WTC11 (cell line): ENCODE data around the gene PPM1M.

Source experiments
- CREB1 ChIP-seq: sonication (generic); formaldehyde crosslinking; IDR thresholded peaks from 2 replicates; pipeline ENCODE4 v1.8.0; 2023; ENCODE audit warnings: mild to moderate bottlenecking, missing genetic modification reagents
- EMX1 ChIP-seq: fragments of 250-450 bp; sonication (Bioruptor Pico); IDR thresholded peaks from 2 replicates; pipeline ENCODE4 v1.8.0; 2021; ENCODE audit warnings: mild to moderate bottlenecking
- FOXP1 ChIP-seq: sonication (generic); formaldehyde crosslinking; IDR thresholded peaks from 2 replicates; pipeline ENCODE4 v1.8.0; 2022; ENCODE audit warnings: missing genetic modification reagents, mild to moderate bottlenecking, moderate library complexity, borderline replicate concordance
- GTF2I ChIP-seq: fragments of 250-450 bp; sonication (Bioruptor Pico); conservative IDR thresholded peaks from 2 replicates; pipeline ENCODE4 v1.4.0; 2021; ENCODE audit warnings: mild to moderate bottlenecking
- JUN ChIP-seq: sonication (generic); formaldehyde crosslinking; IDR thresholded peaks from 2 replicates; pipeline ENCODE4 v1.8.0; 2023; ENCODE audit warnings: mild to moderate bottlenecking, missing genetic modification reagents
- TCF7 ChIP-seq: sonication (generic); formaldehyde crosslinking; IDR thresholded peaks from 2 replicates; pipeline ENCODE4 v1.8.0; 2022; ENCODE audit warnings: mild to moderate bottlenecking, low read depth, missing genetic modification reagents, moderate library complexity
- TF ChIP-seq, protein P1 (sequence below): fragments of 200-600 bp; IDR thresholded peaks from 2 replicates; pipeline ENCODE4 v1.8.0; 2022; ENCODE audit warnings: antibody characterized with exemption
- TF ChIP-seq, protein P2 (sequence below): sonication (generic); formaldehyde crosslinking; IDR thresholded peaks from 2 replicates; pipeline ENCODE4 v1.8.0; 2023; ENCODE audit warnings: mild to moderate bottlenecking, missing genetic modification reagents
- TF ChIP-seq, protein P3 (sequence below): sonication (generic); formaldehyde crosslinking; IDR thresholded peaks from 2 replicates; pipeline ENCODE4 v1.8.1; 2023; ENCODE audit warnings: mild to moderate bottlenecking, missing genetic modification reagents, moderate library complexity
- TF ChIP-seq, protein P4 (sequence below): sonication (generic); formaldehyde crosslinking; IDR thresholded peaks from 2 replicates; pipeline ENCODE4 v1.8.0; 2022; ENCODE audit warnings: mild to moderate bottlenecking, missing genetic modification reagents
- TF ChIP-seq, protein P5 (sequence below): sonication (generic); formaldehyde crosslinking; IDR thresholded peaks from 2 replicates; pipeline ENCODE4 v1.8.0; 2022; ENCODE audit warnings: mild to moderate bottlenecking, missing genetic modification reagents
- TF ChIP-seq, protein P6 (sequence below): fragments of 250-450 bp; sonication (Bioruptor Pico); conservative IDR thresholded peaks from 2 replicates; pipeline ENCODE4 v1.9.0; 2021; ENCODE audit warnings: mild to moderate bottlenecking
- TF ChIP-seq, protein P7 (sequence below): sonication (generic); formaldehyde crosslinking; IDR thresholded peaks from 2 replicates; pipeline ENCODE4 v1.8.0; 2022; ENCODE audit warnings: mild to moderate bottlenecking, missing genetic modification reagents

DNA sequence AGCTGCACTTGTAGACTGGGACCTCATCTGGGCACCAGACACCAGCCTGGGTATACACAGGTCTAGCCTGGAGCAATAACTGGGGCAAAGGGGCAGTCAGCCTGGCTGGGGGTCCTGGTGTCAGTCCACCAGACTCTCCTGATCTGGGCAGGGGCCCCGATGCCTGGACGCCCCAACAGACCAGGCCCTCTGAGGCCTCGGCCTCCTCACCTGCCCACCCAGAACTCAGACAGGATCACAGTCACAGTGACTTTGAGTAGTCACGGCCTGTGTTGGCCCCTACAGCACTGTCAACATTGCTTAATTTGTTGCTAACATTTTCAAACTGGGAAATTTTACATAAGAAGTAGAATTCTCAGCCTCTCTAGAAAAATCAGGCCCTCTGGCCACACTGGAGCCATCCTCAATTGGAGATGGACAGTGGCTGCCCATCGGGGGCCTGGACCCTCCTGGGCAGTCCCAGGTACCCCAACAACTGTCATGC, 12.4 kb upstream of the PPM1M start:
- TF ChIP-seq, protein P1, sequence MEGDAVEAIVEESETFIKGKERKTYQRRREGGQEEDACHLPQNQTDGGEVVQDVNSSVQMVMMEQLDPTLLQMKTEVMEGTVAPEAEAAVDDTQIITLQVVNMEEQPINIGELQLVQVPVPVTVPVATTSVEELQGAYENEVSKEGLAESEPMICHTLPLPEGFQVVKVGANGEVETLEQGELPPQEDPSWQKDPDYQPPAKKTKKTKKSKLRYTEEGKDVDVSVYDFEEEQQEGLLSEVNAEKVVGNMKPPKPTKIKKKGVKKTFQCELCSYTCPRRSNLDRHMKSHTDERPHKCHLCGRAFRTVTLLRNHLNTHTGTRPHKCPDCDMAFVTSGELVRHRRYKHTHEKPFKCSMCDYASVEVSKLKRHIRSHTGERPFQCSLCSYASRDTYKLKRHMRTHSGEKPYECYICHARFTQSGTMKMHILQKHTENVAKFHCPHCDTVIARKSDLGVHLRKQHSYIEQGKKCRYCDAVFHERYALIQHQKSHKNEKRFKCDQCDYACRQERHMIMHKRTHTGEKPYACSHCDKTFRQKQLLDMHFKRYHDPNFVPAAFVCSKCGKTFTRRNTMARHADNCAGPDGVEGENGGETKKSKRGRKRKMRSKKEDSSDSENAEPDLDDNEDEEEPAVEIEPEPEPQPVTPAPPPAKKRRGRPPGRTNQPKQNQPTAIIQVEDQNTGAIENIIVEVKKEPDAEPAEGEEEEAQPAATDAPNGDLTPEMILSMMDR: no peak
- TF ChIP-seq FOXP1: no peak
- TF ChIP-seq TCF7 (CRISPR knock-in tag): no peak
- TF ChIP-seq, protein P2, sequence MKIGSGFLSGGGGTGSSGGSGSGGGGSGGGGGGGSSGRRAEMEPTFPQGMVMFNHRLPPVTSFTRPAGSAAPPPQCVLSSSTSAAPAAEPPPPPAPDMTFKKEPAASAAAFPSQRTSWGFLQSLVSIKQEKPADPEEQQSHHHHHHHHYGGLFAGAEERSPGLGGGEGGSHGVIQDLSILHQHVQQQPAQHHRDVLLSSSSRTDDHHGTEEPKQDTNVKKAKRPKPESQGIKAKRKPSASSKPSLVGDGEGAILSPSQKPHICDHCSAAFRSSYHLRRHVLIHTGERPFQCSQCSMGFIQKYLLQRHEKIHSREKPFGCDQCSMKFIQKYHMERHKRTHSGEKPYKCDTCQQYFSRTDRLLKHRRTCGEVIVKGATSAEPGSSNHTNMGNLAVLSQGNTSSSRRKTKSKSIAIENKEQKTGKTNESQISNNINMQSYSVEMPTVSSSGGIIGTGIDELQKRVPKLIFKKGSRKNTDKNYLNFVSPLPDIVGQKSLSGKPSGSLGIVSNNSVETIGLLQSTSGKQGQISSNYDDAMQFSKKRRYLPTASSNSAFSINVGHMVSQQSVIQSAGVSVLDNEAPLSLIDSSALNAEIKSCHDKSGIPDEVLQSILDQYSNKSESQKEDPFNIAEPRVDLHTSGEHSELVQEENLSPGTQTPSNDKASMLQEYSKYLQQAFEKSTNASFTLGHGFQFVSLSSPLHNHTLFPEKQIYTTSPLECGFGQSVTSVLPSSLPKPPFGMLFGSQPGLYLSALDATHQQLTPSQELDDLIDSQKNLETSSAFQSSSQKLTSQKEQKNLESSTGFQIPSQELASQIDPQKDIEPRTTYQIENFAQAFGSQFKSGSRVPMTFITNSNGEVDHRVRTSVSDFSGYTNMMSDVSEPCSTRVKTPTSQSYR (CRISPR knock-in tag): no peak
- TF ChIP-seq CREB1: no peak
- TF ChIP-seq JUN (CRISPR knock-in tag): no peak
- TF ChIP-seq, protein P3, sequence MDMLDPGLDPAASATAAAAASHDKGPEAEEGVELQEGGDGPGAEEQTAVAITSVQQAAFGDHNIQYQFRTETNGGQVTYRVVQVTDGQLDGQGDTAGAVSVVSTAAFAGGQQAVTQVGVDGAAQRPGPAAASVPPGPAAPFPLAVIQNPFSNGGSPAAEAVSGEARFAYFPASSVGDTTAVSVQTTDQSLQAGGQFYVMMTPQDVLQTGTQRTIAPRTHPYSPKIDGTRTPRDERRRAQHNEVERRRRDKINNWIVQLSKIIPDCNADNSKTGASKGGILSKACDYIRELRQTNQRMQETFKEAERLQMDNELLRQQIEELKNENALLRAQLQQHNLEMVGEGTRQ: no peak
- TF ChIP-seq, protein P4, sequence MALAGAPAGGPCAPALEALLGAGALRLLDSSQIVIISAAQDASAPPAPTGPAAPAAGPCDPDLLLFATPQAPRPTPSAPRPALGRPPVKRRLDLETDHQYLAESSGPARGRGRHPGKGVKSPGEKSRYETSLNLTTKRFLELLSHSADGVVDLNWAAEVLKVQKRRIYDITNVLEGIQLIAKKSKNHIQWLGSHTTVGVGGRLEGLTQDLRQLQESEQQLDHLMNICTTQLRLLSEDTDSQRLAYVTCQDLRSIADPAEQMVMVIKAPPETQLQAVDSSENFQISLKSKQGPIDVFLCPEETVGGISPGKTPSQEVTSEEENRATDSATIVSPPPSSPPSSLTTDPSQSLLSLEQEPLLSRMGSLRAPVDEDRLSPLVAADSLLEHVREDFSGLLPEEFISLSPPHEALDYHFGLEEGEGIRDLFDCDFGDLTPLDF: no peak
- TF ChIP-seq, protein P5, sequence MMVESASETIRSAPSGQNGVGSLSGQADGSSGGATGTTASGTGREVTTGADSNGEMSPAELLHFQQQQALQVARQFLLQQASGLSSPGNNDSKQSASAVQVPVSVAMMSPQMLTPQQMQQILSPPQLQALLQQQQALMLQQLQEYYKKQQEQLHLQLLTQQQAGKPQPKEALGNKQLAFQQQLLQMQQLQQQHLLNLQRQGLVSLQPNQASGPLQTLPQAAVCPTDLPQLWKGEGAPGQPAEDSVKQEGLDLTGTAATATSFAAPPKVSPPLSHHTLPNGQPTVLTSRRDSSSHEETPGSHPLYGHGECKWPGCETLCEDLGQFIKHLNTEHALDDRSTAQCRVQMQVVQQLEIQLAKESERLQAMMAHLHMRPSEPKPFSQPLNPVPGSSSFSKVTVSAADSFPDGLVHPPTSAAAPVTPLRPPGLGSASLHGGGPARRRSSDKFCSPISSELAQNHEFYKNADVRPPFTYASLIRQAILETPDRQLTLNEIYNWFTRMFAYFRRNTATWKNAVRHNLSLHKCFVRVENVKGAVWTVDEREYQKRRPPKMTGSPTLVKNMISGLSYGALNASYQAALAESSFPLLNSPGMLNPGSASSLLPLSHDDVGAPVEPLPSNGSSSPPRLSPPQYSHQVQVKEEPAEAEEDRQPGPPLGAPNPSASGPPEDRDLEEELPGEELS: no peak
- no peak for TF ChIP-seq EMX1 (CRISPR knock-in tag)
- TF ChIP-seq, protein P6, sequence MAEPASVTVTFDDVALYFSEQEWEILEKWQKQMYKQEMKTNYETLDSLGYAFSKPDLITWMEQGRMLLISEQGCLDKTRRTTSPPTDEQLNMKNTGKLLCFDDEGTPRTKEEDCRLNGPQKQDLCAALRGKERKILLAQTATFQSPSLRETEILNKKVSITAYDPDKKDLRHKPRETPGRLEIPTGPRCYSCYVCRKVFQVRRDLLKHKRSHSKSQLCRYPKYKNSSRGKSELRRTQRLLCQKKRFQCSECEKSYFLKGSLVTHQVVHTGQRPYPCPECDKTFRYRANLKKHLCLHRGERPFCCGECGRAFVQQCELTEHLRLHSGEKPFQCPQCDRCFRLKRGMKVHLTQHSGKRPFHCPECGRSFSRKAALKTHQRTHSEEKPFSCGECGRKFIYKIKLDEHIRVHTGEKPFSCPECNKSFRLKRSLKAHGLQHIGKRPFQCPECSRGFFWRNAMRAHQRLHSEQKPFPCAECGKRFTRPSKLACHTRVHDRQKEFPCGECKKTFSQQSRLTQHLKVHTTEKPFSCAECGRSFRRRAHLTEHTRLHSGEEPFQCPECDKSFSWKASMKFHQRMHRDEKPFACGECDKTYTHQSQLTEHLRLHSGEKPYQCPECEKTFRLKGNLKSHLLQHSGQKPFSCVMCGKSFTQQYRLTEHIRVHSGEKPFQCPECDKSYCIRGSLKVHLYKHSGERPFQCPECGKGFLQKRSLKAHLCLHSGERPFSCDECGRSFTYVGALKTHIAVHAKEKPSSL: no peak
- no peak for TF ChIP-seq GTF2I (CRISPR knock-in tag)
- TF ChIP-seq, protein P7, sequence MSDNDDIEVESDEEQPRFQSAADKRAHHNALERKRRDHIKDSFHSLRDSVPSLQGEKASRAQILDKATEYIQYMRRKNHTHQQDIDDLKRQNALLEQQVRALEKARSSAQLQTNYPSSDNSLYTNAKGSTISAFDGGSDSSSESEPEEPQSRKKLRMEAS (CRISPR knock-in tag): no peak
